GM11168 (cell line): ENCODE measurements around the gene JMY.
"Not testable (repeated sequence)": the region's sequence is repeated elsewhere in the genome, so short reads cannot be mapped to it uniquely, and the experiment has no call there.

ENCODE experiments used
- in situ Hi-C: fragments of 300-500 bp; cut with MboI; formaldehyde crosslinking; loops from one replicate; pipeline ENCODE4 v1.12.0; 2022; ENCODE audit warnings: low sequenced_read_pairs; ENCODE audit not compliant: unreplicated experiment

JMY gene

DNA sequence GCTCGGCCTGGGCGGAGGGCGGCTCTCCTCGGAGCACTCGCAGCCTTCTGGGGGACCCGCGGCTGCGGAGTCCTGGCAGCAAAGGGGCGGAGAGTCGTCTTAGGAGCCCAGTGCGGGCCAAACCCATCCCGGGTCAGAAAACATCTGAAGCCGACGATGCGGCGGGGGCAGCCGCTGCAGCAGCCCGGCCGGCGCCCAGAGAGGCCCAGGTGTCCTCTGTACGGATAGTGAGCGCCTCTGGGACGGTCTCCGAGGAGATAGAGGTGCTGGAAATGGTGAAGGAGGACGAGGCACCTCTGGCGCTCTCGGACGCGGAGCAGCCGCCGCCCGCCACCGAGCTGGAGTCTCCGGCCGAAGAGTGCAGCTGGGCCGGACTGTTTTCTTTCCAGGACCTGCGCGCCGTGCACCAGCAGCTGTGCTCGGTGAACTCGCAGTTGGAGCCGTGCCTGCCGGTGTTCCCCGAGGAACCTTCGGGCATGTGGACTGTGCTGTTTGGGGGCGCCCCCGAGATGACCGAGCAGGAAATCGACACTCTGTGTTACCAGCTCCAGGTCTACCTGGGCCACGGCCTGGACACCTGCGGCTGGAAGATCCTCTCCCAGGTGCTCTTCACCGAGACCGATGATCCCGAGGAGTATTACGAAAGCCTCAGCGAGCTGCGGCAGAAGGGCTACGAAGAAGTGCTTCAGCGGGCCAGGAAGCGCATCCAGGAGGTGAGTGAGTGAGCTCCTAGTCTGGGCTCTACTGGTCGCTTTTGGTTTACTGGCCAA lies 1.2 kb downstream of the JMY start:
- in situ Hi-C loops, result no loop called here

DNA sequence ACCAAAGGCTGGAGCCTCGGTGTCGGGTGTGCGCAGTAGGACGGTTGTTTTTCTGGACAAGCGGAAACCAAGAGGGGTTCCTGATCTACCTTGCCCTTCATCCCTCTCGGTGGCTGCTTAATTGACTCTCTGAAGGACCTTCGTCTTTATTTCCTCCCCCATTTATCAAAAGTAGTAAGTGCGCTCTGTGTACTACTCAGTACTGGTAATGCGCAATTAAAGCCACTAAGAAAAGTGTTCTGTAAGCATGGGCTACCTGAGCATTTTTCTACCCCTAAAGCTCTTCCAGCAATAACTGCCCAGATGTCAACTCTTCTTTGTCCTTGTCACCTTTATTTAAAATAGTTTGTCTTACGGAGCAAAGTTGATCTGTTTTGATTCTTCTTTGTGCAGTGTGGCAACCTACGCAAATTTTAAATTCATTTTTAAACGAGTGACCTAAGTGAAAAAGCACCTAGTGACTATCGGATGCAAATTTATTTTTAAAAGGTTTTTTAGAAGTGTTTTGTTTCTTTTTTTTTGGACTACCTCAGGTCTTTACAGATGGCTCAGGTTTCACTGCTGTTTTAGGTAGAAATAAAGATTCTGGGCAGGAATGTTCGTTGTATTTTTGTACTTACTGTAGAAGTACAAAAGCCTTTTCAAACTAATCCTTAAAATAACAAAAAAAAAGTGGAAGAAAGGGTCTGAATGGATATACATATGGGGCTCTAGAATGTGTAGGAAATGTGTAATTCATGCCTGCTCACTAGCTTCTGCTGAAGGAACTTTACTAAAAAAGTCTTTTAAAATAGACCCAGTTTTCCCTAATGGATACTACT lies 2.0 kb downstream of the JMY start:
- in situ Hi-C loops, result no loop called here

DNA sequence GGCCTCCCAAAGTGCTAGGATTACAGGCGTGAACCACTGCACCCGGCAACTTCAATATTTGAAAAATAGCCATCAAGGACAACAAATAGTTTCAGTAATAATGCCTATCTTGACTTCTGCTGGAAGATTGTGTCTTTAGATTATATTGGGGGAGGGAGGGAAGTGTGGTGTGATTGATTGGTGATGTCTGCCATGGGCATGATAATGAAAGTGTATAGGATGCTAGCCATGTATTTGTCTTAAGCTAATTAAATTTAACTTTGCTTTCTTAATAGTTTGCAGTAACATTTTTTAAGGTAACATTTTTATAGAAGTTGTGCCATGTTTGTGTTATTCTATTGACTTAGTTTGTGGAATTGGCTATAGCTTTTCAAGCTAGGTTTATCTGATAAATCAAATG lies 4.6 kb downstream of the JMY start:
- in situ Hi-C loops, result no loop called here

DNA sequence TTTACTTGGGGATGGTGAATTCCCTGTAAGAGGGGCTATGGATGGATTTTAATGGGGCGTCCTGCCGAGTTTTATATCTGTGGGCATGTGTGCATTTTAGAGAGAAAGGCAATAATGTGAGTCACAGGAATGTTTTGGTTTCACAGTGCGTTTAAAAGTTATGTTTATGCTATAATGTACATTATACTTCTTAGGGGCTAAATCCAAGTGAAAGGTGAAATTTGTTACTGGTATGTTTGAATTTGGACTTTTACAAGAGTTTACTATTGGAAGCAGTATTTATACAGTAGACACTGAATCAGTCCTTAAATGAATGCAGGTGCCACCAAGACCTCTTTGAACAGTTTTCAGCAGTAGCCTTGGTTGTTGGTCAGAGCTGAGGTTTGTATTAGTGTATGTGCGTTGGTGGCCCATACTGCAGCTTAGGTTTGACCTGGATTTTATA lies 5.6 kb downstream of the JMY start:
- in situ Hi-C loops, result no loop called here

DNA sequence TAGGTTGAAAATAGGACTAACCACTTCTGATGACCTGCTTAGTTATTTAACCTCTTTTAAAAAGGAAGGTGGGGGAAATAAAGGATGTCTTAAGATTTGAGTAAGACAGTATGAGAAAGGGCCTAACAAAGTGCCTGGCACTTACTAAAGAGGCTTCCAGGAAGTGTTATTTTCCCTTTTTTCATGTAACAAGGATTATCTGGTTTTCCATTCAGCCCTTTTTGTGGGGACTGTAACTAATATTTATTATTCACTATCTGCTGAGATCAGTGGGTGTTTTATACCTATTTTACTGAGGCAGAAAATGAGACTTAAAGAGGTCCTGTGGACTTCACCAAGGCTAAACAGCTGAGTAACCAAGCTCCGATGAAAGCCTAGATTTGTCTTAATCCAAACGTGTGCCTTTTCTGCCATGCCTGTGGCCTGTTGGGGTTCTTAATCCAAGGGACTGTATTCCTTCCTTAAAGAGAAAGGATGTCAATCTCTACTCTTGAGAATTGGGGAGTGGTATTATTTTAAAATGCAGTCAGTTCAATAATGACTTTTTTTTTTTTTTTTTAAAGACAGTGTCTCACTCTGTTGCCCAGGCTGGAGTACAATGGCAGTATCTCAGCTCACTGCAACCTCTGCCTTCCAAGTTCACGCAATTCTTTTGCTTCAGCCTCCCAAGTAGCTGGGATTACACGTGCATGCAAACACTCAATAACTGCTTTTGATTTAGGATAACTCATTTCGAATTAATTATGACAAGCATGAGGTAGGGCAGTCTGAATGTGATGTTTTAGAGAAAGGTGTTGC lies 6.5 kb downstream of the JMY start:
- in situ Hi-C loops, result no loop called here

DNA sequence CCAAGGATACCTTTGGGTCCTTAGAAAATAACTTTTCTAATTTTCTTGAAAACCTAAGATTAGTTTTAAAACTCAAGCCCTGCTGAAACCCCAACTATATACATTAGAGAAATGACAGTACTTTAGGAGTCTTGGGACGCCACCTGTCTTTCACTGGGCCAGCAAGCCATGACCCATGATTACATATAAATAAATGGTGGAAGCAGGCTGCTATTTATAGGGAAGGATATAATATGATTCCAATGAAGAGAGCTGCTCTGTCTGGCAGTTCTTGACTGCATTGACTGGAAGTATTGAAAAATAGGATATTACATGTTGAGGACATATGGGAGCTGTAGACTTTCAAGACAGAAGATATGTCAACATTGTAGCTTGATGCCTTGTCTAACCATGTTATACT lies 7.3 kb downstream of the JMY start:
- in situ Hi-C loops, result no loop called here

DNA sequence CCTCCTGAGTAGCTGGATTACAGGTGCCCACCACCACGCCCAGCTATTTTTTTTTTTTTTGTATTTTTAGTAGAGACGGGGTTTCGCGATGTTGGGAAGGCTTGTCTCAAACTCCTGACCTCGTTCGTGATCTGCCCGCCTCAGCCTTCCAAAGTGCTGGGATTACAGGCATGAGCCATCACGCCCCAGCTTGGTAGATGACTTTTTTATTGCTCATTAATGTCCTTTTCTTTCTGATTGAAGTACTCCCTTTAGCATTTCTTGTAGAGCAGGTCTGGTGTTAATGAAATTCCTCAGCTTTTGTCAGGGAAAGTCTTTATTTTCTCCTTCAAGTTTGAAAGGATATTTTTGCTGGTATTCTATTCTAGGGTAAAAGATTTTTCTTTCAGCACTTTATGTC lies 18.1 kb downstream of the JMY start:
- in situ Hi-C loops, result not testable (repeated sequence)

DNA sequence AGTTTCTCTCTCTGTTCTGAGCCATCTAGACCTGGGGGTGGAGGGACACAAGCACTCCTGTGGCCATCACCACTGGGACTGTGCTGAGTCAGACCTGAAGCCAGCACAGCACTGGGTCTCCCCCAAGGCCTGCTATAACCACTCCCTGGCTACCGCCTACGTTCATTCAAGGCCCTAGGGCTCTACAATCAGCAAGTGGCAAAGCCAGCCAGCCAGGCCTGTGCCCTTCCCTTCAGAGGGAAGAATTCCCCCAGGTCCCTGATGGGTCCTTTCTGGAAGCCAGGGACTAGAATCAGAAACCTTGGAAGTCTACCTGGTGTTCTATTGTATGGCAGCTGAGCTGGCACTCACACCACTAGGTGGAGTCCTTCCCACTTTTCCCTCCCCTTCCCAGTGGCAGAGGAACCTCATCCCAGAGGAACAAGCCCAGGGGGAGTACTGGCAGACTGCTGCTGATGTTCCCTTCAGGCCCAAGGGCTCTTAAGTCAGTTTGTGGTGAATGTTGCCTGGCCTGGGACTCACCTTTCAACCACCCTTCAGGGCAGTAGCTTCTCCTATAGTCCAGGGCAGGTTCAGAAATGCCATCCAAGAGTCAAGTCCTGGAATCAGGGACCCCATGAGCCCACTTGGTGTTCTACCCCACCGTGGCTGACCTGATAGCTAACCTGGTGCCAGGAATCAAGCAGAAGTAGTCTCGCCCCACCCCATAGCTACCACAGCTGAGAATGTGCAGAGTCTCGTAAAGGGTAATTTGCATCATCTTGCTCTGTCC lies 20.0 kb downstream of the JMY start:
- in situ Hi-C loops, result no loop called here

DNA sequence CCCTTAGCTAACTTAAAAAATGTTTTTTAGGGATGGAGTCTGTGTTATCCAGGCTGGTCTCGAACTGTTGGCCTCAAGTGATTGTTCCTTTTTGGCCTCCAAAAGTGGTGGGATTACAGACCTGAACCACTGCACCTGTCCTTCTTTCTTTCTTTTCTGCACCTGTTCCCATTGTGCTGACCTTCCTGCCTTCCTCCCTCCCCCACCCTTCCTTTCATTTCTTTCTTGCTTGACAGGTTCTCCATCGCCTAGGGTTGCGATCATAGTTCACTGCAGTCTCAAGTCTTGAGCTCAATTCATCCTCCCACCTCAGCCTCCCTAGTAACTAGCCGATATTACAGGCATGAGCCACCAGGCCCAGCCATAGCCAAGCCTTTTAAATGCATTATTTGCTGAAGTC lies 20.6 kb downstream of the JMY start:
- in situ Hi-C loops, result no loop called here

DNA sequence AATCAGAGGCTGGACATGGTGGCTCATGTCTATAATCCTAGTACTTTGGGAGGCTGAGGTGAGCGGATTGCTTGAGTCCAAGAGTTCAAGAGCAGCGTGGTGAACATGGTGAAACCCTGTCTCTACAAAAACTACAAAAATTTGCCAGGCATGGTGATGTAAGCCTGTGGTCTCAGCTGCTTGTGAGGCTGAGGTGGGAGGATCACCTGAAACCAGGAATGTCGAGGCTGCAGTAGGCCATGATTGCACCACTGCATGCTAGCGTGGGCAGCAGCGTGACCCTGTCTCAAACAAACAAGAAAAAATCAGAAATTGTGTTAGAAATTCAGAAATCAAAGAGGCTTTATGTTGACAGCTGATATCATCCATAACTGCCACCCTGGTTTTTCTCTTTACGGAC lies 21.4 kb downstream of the JMY start:
- in situ Hi-C loops, result no loop called here

DNA sequence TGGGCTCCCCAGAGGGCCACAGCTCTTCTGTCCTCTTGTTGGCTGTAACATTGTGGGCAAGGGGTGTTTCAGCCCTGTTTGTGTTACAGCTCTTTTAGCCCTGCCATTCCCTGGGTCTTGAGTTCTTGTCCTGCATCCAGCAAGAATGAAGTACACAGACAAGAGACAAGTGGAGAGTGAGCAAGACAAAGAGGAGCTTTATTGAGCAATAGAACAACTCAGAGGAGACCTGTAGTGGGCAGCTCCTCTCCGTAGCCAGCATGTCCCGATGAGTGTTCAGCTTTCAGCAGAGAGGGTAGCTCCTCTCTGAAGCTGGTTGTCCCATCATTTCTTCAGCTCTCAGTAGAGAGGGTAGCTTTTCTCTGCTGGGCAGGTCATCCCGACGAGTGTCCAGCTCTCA lies 22.9 kb downstream of the JMY start:
- in situ Hi-C loops, result no loop called here

DNA sequence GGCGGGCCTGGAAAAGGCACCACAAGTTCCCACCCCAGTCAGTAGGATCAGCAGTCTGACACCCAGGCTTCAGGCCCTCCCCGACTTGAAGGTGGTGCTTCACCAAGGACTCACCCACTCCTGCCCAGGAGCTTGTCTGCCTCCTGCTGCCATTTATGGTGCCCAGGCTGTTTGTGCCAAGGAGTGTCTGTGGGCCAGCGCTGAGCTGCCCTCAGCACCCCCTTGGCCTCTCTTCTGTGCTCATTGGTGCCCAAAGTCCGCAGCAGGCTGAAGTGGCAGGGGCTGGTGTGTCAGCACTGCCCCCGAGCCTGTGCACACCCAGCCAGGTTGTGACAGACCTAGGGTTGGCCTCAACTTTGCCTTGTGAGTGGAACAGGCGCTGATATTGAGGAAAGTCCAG lies 23.5 kb downstream of the JMY start:
- in situ Hi-C loops, result no loop called here

DNA sequence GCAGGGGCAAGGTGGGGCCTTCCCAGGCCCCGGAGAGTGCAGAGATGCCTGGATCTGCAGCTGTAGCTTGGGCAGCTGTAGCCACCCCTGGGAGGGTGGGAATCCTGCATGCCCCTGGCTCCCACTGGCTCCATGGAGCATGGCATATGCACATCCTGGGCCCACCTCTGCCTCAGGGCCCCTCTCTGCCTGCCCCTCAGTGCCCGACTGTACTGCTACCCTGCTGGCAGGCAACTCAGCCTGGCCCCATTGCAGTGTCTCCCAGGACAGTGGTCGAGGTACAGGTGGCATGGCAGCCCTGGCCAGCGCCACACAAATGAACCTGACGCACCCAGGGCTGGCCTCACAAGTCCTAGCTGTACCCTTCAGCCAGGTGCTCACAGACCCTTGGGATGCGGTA lies 23.9 kb downstream of the JMY start:
- in situ Hi-C loops, result no loop called here

DNA sequence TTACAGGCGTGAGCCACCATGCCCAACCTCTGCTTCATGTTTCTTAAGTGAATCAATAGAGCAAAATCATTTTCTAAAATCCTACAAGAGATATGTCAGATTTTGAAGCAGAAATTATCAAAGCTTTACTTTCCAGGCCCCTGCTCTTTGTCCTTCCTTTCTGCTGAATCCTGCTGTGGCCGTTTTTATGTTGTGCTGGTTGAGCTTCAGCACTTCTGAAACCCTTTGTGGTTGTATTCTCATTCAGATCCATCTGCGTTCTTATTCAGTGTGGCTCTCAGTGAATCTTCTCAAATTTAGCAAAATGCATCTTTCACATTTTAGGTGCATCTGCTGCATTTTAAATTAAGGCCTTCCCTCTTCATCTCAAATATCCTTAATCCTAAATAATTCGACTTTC lies 26.0 kb downstream of the JMY start:
- in situ Hi-C loops, result no loop called here

DNA sequence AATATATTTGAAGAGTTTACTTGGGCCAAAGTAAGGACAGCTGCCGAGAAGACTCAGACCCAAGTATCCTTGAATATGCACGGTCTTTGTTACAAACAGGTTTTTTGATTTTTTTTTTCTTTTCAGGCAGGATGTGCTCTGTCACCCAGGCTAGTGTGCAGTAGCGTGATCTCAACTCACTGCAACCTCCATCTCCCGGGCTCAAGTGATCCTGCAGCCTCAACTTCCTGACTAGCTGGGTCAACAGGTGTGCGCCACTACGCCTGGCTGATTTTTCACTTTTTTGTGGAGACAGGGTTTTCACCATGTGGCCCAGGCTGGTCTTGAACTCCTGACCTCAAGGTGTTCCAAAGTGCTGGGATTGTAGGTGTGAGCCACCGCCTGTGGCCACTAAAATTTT lies 27.4 kb downstream of the JMY start:
- in situ Hi-C loops, result no loop called here

DNA sequence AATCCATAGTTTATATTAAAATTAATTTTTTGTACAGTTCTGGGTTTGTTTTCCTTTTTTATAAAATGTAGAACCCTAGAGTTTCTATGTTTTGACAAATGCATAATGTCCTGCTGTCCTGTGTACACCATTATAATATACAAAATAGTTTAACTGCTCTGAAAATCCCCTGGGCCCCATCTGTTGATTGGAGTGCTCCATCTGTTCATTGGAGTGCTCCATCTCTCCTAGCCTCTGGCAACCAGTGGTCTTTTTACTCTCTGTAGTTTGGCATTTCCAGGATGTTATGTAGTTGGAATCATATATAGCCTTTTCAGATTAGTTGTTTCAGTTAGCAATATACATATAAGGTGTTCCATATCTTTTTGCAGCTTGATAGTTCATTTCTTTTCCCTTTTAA lies 31.2 kb downstream of the JMY start:
- in situ Hi-C loops, result no loop called here

DNA sequence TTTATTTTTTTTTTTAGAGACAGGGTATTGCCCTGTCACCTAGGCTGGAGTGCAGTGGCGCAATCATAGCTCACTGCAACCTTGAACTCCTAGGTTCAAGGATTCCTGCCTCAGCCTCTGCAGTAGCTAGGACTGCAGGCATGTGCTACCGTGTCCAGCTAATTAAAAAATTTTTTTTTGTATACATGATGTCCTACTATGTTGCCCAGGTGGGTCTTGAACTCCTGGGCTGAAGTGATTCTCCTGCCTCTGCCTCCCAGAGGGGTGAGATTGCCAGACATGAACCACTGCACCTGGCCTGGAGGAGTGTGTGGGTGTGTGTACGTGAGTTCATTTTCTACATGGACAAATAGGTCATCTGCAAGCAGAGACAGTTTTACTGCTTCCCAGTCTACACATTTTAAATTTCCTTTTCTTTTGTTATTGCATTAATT lies 33.8 kb downstream of the JMY start:
- in situ Hi-C loops, result no loop called here

DNA sequence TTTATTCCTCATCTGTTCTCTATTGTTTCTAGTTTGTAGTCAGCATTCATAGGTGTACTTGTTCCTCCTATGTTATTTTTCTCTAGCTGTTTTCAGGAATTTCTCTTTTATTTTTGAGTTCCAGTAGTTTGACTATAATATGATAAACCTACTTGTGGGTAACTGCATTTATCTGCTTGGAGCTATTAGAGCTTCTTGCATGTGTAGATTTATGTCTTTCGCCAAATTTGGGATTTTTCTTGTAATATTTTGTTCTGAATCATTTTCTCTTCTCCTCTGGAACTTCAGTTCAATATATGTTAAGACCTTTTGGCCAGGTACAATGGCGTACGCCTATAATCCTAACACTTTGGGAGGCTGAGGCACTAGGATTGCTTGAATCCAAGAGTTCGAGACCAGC lies 37.4 kb downstream of the JMY start:
- in situ Hi-C loops, result no loop called here

DNA sequence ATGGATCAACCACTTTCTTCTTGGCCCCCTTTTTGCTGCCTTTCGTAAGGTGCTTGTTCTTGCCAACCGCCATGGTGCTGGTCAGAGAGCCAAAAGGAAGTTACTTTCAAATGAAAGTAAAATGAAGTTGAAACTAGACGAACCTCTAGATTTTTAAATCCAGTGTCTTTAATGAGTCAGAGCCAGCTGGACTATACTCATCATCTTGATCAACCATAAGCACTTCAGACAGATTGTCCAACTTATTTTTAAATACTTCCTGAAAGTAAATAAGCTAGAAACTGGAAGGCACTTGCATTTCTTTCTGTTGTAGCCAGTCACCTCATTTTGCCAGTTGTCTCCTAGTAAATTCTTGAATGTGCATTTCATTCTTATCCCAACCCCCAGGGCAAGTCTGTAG lies 48.9 kb downstream of the JMY start:
- in situ Hi-C loops, result no loop called here

DNA sequence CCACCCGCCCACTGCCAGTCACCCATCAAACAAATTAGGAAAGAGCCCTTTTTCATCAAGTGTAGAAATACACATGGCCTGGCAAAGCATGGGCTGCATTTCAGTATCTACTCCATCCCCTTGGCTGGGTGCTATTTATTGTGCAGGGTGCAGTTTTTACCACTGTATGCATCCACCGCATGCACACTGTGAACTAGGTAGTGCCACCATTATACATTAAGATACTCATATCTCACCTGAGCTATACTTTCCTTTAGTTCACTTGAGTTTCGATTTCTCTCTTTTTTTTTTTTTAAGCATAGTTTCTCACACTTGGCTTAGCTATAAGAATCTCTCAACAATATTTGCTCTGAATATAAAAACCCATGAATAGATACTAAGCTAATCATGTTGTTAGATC lies 49.4 kb downstream of the JMY start:
- in situ Hi-C loops, result no loop called here
